GM19438 (cell line): ENCODE data around the gene LAMA2.

ENCODE experiments used
- ATAC-seq: cut with Tn5 transposase; IDR thresholded peaks from one replicate; pipeline ENCODE4 v1.9.1; 2021; ENCODE audit warnings: low read depth; ENCODE audit not compliant: unreplicated experiment

LAMA2 gene

DNA sequence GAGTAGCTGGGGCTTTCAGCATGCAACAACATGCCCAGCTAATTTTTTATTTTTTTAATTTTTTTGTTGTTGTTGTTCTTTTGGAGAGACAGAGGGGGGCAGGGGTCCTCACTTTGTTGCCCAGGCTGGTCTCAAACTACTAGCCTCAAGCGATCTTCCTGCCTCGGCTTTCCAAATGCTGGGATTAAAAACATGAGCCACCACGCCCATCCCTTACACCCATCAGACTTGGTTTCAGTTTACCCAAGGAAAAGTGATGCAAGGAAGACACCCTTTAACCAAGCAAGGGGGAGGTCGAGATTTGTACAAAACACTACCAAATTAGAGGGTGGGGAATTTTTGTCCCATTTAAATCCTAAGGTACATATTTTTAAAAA lies 616.9 kb downstream of the LAMA2 start:
- no peak for ATAC-seq

DNA sequence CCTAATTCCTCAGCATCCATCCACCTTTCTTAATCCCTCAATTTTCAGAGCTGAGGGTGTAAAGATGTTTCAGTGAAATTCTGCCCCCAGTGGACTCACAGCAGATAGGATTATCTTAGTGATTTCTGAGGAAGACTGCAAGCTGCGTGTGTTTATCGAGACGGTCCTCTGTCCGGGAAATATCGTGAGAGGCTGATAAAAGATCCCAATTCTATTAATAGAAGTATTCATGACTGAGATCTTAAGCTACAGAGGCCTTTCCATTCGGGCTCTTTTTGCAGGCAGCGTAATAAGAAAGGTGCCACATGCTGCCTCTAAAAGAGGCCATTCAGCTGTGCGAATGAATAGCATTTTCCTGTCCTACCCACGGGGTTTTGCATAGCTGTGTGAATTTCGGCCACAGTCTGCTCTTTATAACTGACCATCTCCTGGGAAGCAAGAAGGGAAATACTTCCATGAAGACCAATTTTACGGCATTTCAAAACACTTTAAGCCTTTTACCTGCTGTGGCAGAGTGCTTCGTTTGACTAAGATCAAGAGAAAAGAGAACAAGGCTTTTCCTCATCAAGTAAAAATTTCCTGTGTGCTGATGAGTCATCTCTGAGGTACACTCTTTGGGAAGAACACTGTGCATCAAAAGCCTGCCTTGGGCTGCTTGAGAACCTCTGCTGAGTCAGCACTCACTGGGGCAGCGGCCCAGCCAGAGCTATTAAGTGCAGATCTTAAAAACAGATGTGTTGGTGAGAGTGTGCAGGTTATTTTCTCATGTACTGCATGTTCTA lies 618.2 kb downstream of the LAMA2 start:
- ATAC-seq, result peak; percentile 50

DNA sequence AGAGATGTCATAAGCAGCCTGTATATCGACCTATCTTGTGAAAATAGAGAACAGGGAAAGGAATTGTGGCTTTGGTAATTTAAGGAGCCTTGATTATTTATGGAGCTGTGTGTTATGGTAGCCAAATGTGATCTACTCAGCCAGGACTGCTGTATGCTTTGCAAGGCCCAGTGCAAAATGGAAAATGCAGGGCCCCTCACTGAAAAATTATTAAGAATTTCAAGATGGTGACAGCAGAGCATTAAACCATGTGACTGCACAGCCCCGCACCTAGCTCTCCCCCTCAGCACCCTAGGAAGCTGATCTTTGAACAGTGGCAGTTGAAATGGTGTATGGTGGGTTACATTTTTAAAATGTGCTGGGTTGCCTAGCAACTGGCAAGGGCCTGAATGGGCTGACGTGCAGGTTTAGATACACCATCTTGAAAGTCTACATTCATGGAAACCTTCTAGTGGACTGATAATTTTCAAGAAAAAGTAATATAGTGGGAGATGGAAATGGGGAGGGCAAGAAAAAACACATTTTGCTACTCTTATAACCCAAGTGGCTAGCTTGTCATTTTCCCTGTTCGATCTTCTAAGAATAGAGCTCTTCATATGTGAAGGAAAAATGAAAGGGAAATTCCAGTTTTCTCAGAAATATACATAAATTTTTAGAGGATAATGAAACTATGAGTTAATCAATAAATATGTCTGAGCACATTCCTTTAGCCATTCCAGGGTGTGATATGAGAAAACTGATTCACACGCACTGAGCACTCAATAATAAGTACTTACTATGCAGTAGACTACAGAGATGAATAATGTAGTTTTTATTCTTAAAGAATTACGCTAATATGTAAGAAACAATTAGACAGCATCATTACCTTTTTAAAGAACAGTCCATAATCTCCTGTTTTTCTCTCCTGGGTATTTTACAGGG lies 619.1 kb downstream of the LAMA2 start:
- no peak for ATAC-seq

DNA sequence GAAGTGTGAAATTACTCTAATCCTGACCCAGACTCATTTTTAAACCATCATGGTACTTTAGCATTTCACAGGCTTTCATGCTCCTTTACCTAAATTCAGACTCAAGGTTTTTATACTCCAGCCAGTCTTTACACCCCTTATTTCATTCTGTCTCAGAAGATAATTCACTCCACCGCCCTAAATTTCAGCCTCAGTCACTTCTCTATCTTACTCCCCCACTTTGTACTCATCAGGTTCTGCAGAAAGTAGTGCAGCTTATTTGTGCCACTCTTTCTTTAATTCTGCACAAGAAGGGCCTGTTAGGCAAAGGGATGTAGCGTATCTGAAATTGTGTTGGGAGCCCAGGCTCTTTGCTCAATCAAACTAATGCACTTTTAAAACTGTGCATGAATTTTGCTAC lies 621.5 kb downstream of the LAMA2 start:
- ATAC-seq, result no peak

DNA sequence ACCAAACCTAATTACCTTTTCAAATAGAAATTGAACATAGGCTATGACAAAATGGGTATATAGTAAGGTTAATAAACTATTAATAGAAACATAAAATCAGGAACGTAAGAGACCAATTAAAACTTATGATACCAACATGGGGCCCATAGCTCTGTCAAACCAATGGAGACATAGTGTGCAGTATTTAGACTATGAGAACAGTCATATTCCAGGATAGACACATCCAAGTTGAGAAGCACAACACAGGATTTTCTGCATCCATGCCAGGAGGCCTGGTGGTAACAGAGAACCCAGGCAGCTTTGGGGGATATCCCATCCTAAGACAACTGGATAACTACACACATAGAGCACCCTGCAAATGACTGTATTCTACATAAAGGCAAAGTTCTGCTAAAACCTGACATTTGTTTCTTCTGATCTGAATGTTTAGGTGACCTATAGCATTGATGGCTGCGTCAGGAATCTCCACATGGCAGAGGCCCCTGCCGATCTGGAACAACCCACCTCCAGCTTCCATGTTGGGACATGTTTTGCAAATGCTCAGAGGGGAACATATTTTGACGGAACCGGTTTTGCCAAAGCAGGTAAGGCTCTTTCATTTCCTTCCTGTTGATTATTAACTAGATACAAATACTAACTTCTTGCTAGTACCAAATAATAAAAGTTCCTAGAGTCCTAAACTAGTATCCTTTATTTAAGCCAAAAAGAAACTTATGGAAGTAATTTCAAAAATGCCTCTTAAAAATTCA lies 624.3 kb downstream of the LAMA2 start:
- ATAC-seq, result no peak

DNA sequence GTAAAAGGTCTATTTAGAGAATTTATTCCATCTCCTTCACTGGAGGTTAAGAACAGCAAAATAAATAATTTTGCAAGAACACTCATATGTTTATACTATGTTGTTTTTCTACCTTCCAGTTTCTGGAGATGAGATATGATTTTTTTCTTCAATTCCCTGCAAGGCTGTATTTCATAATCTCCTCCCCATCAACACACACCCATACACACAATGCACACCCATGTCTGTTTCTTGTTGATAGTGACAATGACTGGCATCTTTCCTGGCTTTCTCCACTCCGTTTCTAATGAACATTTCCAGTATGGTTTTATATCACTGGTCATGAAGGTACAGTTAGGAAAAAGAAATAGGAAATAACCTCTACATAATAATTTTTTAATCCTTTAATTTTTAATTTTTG lies 624.9 kb downstream of the LAMA2 start:
- ATAC-seq, result no peak

DNA sequence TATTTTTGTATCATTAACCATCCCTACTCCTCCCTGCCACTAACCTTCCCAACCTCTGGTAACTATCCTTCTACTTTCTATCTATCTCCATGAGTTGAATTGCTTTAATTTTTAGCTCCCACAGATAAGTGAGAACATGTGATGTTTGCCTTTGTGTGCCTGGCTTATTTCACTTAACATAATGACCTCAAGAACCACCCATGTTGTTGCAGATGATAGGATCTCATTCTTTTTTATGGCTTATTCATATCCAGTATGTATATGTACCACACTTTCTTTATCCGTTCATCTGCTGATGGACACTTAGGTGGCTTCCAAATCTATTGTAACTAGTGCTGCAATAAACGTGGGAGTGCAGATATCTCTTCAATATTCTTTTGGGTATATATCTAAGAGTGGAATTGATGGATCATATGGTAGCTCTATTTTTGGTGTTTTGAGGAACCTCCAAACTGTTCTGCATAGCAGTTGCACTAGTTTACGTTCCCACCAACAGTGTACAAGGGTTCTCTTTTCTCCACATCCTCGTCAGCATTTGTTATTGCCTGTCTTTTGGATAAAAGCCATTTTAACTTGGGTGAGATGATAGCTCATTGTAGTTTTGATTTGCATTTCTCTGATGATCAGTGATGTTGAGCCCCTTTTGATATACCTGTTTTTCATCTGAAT lies 625.7 kb downstream of the LAMA2 start:
- ATAC-seq, result no peak

DNA sequence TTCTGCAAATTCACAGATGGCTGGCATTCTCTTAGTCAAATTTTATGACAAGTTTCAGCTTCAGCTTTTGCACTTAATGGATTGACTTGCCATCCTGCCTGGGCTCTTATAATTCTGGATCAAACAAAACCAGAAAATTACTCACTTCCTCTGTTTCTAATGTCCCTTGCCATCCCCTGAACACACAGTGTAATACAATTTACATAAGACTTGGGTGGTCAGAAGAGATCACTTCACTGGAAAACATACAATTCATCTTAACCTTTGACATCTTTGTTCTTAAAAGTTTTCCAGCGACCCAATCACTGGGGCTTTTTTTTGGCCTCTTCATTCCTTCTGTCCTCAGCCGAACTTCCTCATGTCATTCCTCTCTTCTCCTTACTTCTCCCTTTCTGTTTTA lies 628.0 kb downstream of the LAMA2 start:
- ATAC-seq, result no peak

DNA sequence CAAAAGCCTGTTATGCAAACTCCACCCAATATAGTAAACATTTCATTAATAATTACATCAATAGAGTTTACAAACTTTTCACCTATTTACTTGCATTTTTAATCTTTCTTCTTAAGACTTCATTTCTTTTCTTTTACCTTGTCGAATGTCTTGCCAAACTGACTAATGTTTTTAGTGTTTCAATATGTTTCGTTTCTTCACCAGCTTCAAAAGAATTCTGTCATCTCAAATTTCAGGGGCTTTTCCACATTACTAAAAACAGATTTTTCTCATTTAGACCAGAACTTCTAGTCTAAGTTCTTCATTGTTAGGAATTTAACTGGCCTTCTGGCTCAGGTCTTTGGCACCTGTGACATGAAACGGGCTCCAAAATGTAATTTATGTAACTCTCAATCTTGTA lies 630.5 kb downstream of the LAMA2 start:
- ATAC-seq, result no peak

DNA sequence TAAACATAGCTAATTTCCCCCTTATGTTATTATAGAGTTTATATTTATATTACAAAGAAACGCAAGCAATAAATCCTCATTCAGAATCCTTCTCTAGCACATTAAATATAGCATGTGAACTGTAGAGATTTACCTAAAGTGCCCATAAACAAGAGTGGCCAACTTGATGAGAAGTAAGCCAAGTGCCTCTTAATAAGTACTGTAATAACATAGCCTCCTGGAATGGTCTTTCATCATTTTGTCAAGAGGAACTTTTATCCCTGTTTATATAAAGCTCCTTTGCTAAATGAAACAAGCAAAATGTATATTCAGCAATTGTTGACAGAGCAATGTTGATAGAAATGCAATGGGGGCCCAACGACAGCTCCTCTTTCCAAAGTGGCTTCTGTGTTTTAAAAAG lies 632.1 kb downstream of the LAMA2 start:
- no peak for ATAC-seq

DNA sequence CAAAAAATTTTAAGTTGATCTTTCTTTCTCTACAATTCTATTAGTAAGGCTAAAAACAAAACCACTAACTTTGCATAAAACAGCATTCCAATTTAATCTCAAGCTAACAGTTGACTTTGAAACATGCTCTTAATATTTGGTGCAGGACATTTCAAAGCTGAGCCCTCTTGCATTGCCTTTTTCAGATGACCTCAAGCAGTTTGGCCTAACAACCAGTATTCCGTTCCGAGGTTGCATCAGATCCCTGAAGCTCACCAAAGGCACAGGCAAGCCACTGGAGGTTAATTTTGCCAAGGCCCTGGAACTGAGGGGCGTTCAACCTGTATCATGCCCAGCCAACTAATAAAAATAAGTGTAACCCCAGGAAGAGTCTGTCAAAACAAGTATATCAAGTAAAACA lies 633.1 kb downstream of the LAMA2 start:
- no peak for ATAC-seq

DNA sequence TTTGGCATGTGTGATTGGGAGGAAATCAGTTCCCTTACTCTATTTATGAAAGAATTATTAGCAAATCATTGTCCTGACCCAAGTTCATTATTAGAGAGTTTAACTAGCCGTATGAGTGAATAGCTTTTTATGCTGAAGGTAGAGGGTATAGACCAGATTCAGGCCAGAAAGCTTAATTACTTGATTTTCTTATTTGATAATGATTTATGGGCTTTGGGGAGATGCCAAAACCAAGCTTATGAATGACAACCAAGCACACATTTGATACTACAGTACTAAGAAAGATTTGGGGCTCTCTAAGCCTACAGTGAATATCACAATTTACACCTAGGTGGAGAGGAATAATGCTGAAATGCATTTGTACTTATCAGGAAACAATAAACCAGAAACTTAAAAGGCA lies 633.8 kb downstream of the LAMA2 start:
- no peak for ATAC-seq

DNA sequence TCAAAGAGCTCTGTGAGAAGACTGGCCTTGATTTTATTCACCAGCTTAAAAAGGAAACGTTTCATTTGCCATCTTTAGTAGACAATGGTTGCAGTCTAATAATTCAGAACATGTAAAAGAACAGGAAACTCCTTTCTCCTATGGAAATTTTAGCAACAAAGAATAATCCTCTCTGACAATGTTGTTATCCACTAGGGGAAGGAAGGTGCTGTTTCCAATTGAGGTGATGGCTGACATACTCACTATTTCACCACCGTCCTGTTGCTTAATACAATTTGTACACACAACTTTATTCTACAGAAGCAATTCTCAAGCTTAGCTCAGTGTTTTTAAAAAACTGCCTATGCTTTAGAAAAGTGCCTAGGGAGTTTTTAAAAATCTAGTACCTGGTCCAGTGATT lies 634.4 kb downstream of the LAMA2 start:
- no peak for ATAC-seq

DNA sequence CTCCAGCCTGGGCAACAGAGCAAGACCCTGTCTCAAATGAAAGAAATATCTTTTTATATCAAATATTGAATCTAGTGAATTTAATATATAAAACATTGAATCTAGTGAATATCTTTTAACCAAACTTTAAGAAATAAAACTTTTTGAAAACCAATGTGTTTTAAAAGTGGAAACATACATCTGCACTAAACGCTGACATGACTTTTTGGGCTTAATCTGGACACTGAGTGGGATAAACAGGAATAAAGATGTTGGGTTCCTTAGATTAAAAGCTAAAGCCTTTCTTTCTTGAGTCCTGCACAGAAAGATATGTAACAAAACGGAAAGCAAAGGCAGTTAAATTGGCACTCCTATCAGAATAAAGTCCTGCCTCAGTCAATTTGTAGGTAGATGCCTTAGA lies 636.8 kb downstream of the LAMA2 start:
- ATAC-seq, result no peak

DNA sequence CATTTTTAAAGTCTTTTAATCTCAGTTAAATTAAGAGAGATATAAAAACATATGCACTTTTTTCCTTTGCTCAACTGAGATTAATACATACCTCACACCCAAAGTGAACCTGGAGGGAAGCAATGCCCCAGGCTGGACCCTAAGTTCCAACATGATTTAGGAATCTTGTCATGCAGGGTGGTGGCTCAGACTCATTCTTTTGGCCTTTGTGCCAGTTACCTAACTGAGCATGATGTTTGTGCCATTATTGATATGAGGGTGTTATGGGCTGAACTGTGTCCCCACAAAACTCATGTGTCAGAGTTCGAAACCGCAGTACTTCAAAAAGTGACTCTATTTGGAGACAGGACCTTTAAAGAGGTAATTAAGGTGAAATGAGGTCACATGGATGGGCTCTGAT lies 639.0 kb downstream of the LAMA2 start:
- ATAC-seq, result no peak

DNA sequence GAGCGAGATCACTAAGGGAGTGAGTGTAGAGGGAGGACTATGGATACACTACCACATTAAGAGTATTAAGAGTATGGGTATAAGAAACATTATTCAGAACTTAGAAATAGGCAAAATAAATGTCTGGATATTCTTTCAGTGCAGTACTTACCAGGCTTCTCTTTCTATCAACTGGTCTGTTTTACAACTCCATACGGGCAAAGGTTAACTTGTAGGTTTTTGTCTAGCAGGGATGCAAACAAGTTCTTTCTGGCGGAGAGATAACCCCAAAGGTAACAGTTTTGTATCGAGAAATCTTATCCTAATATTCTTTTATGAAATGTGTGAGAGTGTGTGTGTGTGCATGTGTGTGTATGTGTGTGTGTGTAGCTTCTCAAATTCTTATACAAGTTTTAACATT lies 640.9 kb downstream of the LAMA2 start:
- ATAC-seq, result no peak

DNA sequence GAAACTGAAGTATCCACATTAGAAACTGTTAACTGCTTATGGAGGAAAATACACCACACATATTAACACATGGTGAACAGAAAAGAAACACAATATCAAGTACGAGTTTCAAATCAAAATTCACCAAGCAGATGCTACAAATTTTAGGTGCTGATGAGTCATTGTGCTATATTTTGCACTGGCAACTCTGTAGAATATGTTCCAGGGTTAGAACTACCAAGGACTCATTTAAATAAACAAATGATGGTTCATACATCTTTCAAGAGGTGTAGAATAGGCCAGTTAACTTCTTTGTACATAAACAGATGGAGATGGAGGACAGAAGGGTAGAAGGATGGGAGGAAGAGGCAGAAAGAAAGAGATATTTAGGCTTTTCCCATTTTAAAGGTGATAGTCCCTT lies 642.1 kb downstream of the LAMA2 start:
- no peak for ATAC-seq

DNA sequence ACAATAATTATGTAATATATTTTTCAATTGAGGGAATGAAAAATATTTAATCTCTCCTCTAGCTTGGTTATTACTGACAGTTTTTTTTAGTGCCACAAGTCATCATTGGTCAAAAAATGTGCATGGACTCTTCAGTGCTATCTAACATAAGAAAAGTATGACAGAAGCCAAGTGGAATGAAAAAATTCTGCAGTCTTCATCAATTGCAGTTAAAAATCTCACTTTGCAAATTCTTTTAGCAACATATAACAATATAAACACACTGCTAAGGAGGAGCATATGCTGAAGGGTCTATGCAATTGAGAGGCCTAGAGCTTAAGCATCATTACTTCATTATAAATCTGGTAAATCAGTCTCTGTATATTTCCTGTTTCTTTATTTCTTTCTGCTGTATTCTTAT lies 652.0 kb downstream of the LAMA2 start:
- ATAC-seq, result no peak

DNA sequence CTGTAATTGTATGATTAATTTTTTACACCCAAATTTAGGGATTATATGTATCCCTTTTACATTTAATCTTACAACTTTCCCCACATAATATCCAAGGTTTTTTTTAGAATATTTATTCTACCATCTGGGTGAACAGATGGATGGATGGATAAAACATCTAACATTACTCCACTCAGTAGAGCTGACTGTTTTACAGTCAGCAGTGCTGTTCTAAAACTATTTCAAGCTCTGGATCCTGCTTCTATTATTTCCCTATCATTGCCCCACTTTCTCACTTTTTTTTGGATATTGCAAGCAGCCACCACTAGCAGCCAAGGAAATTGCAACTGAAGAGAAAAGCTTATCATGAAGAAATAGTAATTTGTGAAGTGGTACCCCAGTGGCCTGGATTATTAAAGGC lies 653.3 kb downstream of the LAMA2 start:
- ATAC-seq, result no peak

DNA sequence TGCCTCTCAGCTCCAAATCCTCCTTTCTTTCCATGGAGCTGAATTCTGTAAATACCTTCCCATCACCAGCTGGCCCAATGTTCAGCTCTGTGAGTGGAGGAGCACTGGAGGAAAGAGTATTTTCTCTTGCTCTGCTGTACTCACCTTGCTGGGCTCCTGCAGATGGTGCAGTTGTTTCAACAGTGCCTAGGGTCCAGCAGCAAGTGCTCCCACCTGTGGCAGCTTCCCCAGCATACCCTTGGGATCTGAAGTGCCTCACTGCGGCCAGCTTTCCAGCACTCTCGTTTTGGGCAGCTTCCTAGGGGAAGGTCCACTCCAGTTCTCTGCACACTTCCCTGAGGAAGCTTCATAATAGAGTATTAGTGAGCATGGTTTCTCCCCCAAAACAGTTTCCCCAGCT lies 656.1 kb downstream of the LAMA2 start:
- no peak for ATAC-seq

DNA sequence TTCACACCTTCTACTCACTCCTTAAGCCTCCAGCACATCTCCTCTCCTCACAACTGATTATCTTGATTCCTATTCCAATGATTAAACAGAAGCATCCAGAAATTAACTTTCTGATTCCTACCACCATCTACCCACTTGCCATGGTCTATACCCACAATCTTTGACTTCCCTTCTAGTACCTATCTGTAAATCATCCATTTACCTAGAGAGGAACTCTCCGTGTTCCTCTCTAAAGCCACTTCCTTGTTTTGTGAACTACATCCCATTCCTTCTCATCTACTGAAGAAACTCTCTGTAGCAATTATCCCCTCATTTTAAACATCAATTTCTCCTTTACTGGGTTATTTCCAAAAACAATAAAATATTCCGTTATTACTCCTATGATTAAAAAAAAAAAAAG lies 659.8 kb downstream of the LAMA2 start:
- ATAC-seq, result no peak
